ENCODE data around the gene ASMT. TPM values are rescaled to one million over a fixed set of nuclear protein-coding genes. Genes with fewer than 3 reads are reported as not detected.

Gene ASMT
- polyA plus RNA-seq, 12 donors, result 0.14 to 0.45 (median 0.33) TPM; not detected in 8

Other genes starting within 250 kb of the ASMT start
- 100 to 1,000 TPM in 11 of 12 donors, not detected in 1; 328 to 483 (median 427) TPM for gene SLC25A6, start 222.9 kb upstream of the ASMT start, polyA plus RNA-seq (ENCODE audit: insufficient read length in 12 of 12)
- 10 to 100 TPM in 11 of 12 donors, not detected in 1; 15.5 to 27.7 (median 20.0) TPM for gene ASMTL, start 162.2 kb upstream of the ASMT start, polyA plus RNA-seq (ENCODE audit: insufficient read length in 12 of 12)
- gene P2RY8, start 77.9 kb upstream of the ASMT start, polyA plus RNA-seq (ENCODE audit: insufficient read length in 12 of 12), result 1 to 10 TPM in 3 of 12 donors, under 1 TPM in 7, not detected in 2; 0.31 to 2.5 (median 0.92) TPM
- gene AKAP17A, start 23.5 kb upstream of the ASMT start, polyA plus RNA-seq (ENCODE audit: insufficient read length in 12 of 12), result 10 to 100 TPM in 11 of 12 donors, not detected in 1; 22.7 to 43.9 (median 25.9) TPM

Data from muscle of arm (tissue), 12 donors.